ENCODE results near the gene VSTM5. TPM values are rescaled to one million over a fixed set of nuclear protein-coding genes. Genes with fewer than 3 reads are reported as not detected.

VSTM5 gene
- total RNA-seq, 2 donors from 2014 or later, result 1.4 to 2.4 TPM

DNA sequence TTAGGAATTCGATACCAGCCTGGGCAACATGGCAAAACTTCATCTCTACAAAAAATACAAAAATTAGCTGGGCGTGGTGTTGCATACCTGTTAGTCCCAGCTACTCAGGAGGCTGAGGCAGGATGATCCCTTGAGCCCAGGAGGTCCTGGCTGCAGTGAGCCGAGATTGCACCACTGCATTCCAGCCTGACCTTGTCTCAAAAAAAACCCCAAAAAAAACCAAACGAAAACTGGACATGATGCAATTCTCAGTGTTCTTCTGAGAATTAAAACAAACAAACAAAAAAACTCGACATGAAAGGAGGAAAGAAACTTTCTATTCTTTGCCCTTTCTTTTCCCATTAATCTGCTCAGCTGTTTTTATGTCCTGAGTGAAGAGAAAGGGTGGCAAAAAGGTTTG is 58.9 kb downstream of the VSTM5 start:
- TF ChIP-seq, protein P1, sequence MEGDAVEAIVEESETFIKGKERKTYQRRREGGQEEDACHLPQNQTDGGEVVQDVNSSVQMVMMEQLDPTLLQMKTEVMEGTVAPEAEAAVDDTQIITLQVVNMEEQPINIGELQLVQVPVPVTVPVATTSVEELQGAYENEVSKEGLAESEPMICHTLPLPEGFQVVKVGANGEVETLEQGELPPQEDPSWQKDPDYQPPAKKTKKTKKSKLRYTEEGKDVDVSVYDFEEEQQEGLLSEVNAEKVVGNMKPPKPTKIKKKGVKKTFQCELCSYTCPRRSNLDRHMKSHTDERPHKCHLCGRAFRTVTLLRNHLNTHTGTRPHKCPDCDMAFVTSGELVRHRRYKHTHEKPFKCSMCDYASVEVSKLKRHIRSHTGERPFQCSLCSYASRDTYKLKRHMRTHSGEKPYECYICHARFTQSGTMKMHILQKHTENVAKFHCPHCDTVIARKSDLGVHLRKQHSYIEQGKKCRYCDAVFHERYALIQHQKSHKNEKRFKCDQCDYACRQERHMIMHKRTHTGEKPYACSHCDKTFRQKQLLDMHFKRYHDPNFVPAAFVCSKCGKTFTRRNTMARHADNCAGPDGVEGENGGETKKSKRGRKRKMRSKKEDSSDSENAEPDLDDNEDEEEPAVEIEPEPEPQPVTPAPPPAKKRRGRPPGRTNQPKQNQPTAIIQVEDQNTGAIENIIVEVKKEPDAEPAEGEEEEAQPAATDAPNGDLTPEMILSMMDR (IDR thresholded peaks at IDR 0.05), result no peak
- intact Hi-C loops (cut with DNase I), result no loop called here
- H3K36me3 ChIP-seq, result peaks cover 8% of the 10 kb centered on the region

GRCh38 chr11:93784935-93785360 is 65.5 kb downstream of the VSTM5 start:
- Histone ChIP-seq H3K27me3 (no peaks in the 10 kb centered on the region), H3K27ac (peak overlapping the region; percentile 95), H3K9ac (ENCODE audit: low read depth in 2 of 2, low read length in 2 of 2) (peak overlapping the region; percentile 93 to 95), H3K36me3 (no peaks in the 10 kb centered on the region), H3K4me3 (peak overlapping the region; percentile 94), H3K4me1 (peaks cover 19% of the 10 kb centered on the region), H3K9me3 (no peaks in the 10 kb centered on the region)
- intact Hi-C loops (cut with DNase I), result loop anchor here (5.0 kb wide), 1 partner anchor 38 kb away; no protein-coding TSS in a partner anchor
- DNase-seq, result no peak
- TF ChIP-seq, protein P1 (IDR thresholded peaks at IDR 0.05), result no peak

More for the DNA sequence above, 58.9 kb downstream of the VSTM5 start:
- Histone ChIP-seq H3K9ac (ENCODE audit: low read depth in 2 of 2, low read length in 2 of 2) (no peak overlapping the region), H3K27me3 (no peaks in the 10 kb centered on the region), H3K4me3 (no peak overlapping the region), H3K27ac (no peak overlapping the region), H3K9me3 (no peaks in the 10 kb centered on the region), H3K4me1 (peaks cover 5% of the 10 kb centered on the region)
- no peak for DNase-seq

- no peaks in the 10 kb centered on the region for H3K9me3 ChIP-seq
- peak within 1 kb of the TSS; percentile 94 for H3K4me3 ChIP-seq
- intact Hi-C loops (cut with DNase I), result loop anchor here (5.0 kb wide), 1 partner anchor 37 kb away; no protein-coding TSS in a partner anchor
- H3K9ac ChIP-seq (ENCODE audit: low read depth in 2 of 2, low read length in 2 of 2), result peak within 1 kb of the TSS; percentile 93 to 95
- H3K27me3 ChIP-seq, result no peaks in the 10 kb centered on the region
- H3K4me1 ChIP-seq, result peaks cover 19% of the 10 kb centered on the region
- no peaks in the 10 kb centered on the region for H3K36me3 ChIP-seq
- TF ChIP-seq, protein P1 (IDR thresholded peaks at IDR 0.05), result peak; percentile 28
- DNase-seq, result peak; percentile 96
- peak within 1 kb of the TSS; percentile 95 for H3K27ac ChIP-seq
These were observed 66.1 kb downstream of the VSTM5 start, which contains the start of gene MED17 for GRCh38 chr11:93784145-93784934. Gene MED17 (plus strand): TSS chr11:93784282. CDS start chr11:93784514, 232 bp downstream.

DNA sequence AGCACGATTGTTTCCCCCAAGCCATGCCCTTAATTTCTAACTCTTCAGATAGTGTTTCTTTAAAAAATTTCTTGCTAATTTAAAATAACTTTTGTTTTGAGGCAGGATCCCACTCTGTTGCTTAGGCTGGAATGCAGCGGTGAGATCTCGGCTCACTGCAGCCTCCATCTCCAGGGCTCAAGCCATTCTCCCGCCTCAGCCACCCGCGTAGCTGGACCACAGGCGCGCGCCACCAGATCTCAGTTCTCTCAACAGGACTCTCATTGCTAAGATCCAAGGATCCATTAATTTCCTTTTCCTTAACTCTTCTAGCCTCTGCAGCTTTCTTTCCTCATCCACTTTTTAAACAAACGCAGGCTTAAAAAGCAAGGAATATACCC is 66.7 kb downstream of the VSTM5 start:
- peak overlapping the region; percentile 38 to 95 for H3K9ac ChIP-seq (ENCODE audit: low read depth in 2 of 2, low read length in 2 of 2)
- no peaks in the 10 kb centered on the region for H3K27me3 ChIP-seq
- intact Hi-C loops (cut with DNase I), result loop anchor here (5.0 kb wide), 1 partner anchor 36 kb away; no protein-coding TSS in a partner anchor
- peak overlapping the region; percentile 94 for H3K4me3 ChIP-seq
- TF ChIP-seq, protein P1 (IDR thresholded peaks at IDR 0.05), result no peak
- H3K36me3 ChIP-seq, result no peaks in the 10 kb centered on the region
- peaks cover 19% of the 10 kb centered on the region for H3K4me1 ChIP-seq
- no peak for DNase-seq
- H3K27ac ChIP-seq, result peak overlapping the region; percentile 95
- no peaks in the 10 kb centered on the region for H3K9me3 ChIP-seq

- DNase-seq, result no peak
- H3K27ac ChIP-seq, result peak overlapping the region; percentile 95
- intact Hi-C loops (cut with DNase I), result loop anchor here (5.0 kb wide), 1 partner anchor 36 kb away; no protein-coding TSS in a partner anchor
- no peaks in the 10 kb centered on the region for H3K9me3 ChIP-seq
- H3K4me3 ChIP-seq, result peak overlapping the region; percentile 94
- H3K27me3 ChIP-seq, result no peaks in the 10 kb centered on the region
- H3K36me3 ChIP-seq, result no peaks in the 10 kb centered on the region
- peaks cover 19% of the 10 kb centered on the region for H3K4me1 ChIP-seq
- TF ChIP-seq, protein P1 (IDR thresholded peaks at IDR 0.05), result no peak
- H3K9ac ChIP-seq (ENCODE audit: low read depth in 2 of 2, low read length in 2 of 2), result no peak overlapping the region
These were observed 67.1 kb downstream of the VSTM5 start for GRCh38 chr11:93783362-93783761.

All from colonic mucosa (tissue), 4 donors.